Measurements from ENCODE around the gene MAN1C1.
"Not testable (repeated sequence)": the region's sequence is repeated elsewhere in the genome, so short reads cannot be mapped to it uniquely, and the experiment has no call there.

MAN1C1 gene

DNA sequence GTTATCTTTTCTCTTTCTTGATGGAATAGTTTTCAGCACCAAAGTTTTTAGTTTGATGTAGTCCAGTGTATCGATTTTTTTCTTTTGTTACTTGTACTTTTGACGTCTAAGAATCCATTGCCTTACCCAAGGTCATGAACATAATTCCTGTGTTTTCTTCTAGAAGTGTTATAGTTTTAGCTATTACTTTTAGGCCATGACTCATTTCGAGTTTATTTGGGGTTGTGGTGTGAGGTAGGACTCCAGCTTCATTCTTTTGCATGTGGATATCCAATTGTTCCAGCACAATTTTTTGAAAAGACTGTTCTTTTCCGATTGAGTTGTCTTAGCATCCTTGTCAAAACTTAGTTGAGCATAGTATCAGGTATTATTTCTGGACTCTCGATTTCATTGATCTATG lies 104.0 kb downstream of the MAN1C1 start:
- no peak for DNase-seq

DNA sequence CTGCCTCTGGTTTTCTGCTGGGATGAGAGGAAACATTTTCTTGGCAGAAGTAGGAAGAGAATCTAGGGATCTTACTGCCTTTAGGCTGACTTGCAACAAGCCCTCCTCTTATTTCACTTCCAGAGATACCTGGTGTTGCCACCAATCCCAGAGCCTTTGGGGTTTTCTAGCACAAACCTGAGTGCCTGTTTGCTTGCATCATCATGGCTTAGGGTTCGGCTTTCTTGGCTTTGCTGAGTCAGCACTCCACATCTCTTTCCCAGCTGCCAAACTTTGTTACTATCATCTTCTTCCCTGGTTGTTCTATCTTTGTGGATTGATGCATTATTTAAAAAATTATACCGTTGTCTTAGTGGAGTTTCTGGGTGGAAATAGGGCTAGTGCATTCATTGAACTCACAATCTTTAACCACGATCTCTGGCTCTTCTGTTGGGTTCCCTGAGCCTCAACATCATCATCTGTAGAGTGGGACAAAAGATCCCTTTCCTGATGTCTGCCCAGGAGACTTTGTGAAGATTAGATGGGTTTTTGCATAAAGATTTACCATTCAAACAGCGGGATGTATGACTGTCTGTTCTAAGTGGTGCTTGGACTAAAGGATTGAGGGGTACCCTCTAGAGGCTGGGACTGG lies 106.8 kb downstream of the MAN1C1 start:
- no peak for DNase-seq

DNA sequence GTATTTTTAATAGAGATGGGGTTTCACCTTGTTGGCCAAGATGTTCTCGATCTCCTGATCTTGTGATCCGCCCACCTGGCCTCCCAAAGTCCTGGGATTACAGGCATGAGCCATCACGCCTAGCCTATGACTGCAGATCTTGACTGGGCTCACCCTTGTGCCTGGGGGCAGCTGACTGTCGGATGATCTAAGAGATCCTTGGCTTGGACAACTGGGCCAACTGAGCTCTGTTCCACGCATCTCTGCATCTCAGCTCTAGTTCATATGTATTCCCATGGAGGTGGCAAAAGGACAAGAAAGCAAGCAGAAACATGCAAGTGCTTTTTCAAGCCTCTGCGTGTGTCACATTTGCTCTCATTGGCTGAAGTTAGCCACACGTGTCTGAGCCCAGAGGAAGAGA lies 107.6 kb downstream of the MAN1C1 start:
- DNase-seq: no peak

DNA sequence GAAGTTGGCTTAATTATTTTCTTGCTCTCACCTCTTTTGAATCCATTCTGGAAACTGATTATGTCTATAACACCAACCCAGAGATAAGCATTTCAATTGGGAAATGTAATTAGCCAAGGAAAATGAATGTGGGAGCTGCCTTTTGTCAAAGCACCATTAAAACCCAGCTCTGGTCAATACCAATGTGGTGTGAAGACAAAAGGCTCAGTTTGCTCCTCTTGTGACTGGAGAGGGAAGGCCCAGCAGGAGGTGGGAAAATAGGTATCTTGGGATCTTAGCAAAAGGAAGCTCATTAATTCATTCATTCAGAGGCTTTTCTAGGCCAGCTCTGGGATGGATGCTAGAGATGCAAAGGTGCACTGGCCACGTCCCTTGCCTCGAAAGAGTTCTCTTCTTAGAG lies 108.4 kb downstream of the MAN1C1 start:
- DNase-seq: no peak

DNA sequence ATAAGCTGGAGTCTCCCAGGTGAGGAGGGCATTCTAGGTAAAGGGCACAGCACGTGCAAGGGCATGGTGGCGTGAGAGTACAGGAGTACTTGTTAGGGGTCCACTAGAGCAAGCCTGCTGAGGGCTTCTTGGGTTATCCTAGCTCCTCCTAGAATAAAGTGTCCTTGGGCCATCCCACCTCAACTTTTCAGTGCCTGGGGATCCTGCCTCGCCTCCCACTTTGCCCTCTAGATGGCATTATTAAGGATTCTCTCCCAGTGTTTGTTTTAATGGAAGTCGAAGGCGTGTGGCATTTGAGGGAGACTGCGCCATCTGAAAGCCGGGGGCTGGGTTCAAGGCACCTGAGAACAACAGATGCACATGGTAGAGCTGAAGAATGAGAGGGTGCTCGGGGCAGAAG lies 108.9 kb downstream of the MAN1C1 start:
- DNase-seq: no peak

DNA sequence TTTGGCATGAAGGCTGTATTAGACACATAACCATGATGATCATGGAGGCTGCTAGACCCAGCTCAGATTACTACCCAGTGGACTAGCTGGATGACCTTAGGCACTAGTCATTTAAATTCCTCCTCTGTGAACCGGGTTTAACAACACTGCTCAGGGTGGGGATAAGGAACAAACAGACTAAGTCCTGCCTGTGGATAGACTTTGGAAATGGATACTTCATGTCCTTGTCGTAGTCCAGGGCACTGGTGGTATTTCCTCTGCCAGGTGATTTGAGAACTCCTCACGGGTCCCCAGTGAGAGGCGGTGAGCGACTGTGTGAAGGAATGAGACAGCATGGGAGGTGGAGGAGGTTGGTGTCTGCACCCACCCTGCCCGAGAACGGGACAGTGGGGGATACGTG lies 110.5 kb downstream of the MAN1C1 start:
- no peak for DNase-seq

DNA sequence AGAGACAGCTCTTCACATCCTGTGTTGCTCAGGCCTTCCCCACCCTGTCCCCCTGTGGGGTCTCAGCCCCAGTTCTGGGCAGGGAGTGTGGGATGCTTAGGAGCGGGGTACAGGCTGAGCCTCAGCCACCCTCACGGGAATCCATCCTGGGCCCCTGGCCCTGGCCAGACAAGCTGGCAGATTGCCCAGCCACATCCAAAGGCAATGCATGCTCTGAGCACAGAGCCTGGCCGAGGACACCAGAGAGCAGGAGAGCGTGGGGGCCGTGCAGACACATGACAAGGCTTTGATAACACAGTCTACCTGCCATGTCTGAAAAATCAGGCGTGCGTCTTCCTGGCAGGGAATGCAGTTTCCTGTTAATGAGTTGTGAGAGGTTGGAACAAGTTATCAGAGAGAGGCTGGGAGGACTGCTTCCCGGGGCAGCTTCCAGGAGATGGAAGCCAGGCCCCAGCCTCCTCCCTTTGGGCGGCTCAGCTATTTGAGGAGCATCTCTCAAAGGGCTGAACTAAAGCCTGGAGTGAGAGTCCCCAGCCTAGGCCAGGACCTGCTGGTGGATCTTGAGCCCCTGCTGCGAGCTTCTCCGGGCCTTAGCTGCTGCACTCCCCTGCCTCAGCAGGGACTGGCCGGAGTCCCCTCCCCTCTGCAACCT lies 111.2 kb downstream of the MAN1C1 start:
- peak; percentile 52 for DNase-seq

DNA sequence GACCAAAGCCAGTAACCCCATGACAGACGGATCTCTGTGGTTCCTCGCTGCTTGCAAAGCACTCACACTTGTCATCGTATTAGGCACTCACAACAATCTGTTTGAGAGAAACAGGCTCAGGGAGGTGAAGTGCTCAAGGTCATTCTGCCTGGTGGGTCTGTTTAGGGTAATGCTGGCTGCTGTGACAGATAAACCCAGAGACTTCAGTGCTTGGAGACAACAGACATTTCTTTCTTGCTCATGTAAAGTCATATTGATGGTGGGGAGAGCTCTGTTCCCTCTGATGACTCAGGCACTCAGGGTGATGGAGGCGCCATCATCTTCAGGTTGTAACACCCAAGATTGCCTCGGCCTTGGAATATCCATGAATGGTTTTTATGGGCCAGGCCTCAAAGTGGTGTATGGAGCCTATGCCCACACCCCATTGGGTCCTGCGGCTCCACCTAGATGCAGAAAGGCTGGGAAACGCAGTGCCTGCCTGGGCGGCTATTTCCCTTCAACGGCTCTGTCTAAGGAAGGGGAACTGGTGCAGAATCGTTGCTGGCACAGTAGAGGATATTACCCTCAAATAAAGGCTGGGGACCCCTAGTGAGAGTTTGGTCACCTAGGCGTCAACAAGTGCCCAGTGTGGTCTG lies 111.8 kb downstream of the MAN1C1 start:
- no peak for DNase-seq

DNA sequence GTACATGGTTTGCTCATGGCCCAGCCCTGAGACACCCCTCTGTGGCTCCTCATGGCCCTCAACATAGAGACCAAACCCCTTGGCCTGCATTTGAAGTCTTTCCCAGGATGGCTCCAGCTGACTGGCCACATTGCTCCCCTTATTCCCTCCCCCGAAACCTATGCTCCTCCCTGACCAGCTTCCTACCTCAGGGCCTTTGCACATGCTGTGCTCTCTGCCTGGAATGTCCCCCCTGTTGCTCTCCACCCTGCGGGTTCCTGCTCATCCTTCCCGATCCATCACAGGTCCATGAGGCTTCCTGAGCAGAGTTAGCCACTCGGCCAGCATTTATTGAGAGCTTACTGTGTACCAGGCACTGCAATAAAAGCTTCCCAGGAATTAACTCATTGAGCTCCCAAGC lies 112.5 kb downstream of the MAN1C1 start:
- DNase-seq: no peak

DNA sequence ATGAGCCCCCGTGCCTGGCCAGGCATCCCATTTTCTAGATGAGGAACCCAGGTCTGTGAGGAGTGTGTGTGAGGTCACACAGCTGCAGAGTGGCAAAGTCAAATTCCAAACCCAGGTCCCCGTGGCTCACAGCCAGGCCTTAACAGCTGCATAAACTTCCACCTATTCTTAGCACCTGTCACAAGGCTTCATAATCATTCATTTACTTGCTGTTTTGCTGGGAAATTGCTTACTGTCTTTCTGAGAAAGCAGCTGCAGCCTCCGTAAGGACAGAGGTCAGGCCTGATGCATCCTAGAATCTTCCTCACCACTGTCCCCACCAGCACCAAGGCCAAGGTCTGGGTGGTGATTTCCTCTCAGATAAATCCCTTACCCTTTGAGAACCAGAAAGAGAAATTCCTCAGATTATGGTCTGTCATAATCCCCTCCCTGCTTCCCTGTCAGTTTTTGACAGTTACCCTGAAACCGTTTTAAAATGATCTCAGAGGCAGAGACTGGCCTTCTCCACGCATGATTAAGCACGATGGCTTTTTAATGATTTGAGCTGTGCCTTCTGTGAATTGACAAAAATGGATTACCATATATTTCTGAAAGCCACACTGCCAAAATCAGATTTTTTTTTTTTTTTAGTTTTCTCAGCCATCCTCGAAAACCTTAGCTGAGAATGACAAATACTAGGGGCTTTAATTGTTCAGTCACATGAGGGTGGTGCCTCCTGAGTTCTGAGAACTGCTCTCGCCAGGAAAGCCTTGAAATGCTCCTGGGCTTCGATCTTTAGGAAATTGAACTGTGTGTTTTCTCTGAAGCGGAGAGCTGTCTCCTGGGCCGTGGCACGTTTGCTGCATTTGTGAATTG lies 113.4 kb downstream of the MAN1C1 start:
- peak; percentile 26 for DNase-seq

DNA sequence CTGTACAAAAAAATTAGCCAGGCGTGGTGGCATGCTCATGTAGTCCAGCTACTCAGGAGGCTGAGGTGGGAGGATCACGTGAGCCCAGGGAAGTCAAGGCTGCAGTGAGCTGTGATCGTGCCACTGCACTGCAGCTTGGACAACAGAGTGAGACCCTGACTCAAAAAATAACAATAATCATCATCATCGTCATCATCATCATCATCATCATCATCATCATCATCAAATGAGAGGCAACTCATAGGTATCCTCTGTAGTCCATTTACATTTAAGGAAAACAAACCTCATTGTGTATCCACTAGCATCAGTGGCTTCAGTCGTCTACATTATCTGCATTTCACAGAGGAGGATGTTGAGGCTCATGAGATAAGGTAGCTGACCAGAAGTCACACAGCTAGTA lies 114.6 kb downstream of the MAN1C1 start:
- DNase-seq: no peak

DNA sequence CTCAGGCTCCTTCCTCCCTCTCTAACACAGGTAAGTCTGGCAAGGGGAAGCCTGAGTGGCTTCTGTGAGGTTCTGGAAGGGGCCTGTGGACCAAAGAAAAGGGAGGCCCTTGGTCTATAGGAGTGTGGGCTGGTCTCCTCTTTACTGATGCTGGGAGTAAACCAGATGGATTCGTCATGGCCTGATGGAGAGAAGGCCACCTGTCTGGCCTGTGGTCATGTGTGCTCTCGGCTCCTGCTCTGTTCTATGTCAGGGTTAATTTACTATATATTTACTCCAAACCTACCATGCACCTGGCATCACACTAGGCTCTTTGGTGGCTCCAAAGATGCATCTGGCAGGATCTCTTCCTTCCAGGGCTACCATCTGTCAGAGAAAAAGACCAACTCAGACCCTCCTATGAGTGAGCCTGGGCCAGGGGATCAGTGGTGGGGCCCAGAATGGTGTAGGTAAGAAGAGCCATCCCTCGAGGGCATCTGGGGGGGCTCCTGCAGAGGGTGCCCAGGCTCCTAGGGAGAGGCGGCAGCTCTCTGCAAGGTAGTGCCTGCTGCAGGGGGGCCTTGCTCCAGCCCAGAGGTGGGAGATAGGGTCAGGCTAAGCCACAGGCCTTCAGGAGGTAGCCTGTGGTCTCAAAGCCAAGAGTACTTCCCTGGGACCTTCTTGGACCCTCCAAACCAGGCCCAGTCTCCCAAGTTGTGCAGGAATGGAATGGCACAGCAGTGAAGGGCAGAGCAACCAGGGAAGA lies 115.2 kb downstream of the MAN1C1 start:
- DNase-seq: no peak

DNA sequence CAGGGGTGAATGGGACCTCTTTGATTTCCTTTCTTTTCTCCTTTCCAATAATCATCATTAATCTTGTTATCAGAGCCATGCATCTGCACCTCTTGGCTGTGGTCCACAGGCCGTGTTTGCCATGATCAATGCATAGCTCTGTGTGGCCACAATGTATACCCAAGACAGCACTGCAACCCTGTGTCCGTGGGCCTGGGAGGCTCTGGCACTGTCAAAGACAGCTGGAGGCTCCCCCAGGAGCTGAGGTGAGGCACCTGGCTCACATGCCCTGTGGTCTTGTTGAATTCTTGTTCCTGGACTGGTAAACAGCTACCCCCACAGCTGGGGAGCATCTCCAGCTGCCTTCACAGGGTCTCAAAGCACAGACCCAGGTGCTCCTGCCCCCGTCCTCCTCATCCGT lies 116.2 kb downstream of the MAN1C1 start:
- DNase-seq: no peak

DNA sequence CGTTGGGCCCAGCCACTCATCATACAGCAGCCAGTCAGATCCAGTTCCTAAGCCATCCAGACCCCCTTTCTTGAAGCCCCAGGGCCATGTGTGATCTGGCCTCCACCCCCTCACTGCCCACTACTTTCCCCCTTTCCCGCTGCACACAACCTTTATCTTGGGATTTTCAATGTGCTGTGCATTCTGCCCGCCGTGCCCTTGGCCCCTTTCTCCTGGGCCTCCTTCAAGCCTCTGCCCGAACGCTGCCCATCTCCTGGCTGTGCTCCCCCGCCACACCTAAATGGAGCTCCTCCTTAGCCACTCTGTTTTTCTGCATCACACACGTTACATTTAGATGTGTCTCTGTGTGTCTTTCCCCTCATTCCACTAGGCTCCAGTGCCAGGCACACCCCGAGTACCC lies 116.7 kb downstream of the MAN1C1 start:
- no peak for DNase-seq

DNA sequence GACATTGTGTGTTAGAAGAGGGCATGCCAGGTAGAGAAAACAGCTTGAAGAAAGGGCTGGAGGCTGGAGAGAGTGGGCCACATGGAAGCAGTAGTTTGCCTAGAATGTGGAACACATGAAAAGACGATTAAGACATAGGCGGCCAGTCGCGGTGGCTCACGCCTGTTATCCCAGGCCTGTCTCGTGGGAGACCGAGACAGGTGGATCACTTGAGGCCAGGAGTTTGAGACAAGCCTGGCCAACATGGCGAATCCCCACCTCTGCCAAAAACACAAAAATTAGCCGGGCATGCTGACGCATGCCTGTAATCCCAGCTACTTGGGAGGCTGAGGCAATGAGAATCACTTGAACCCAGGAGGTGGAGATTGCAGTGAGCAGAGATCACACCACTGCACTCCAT lies 118.4 kb downstream of the MAN1C1 start:
- not testable (repeated sequence) for DNase-seq

DNA sequence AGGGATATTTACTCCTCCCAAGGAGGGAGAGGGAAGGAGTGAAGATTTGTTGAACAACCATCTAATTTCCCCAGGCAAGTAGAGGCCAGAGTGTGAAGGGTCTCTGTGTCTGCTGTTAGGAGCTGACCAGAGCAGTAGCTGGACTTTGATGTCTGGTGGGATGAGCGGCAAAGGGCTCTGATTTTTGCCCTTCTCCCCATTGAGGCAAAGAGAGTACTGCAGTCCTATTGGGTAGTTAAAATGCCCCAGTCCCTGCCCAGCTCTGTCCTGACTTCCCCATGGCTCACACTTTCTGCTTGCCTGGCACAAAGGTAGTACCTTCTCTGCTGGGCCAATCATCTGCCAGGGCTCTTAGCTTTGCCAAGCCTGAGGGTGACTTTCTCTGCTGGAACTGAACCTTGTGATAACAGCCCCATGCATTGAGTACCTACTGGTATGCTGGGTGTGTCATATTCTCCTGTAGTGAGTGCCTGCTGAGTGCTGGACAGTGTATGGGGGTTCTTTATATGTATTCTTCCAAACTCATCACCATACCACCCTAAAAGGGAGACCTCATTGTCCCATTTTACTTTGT lies 119.5 kb downstream of the MAN1C1 start:
- no peak for DNase-seq

DNA sequence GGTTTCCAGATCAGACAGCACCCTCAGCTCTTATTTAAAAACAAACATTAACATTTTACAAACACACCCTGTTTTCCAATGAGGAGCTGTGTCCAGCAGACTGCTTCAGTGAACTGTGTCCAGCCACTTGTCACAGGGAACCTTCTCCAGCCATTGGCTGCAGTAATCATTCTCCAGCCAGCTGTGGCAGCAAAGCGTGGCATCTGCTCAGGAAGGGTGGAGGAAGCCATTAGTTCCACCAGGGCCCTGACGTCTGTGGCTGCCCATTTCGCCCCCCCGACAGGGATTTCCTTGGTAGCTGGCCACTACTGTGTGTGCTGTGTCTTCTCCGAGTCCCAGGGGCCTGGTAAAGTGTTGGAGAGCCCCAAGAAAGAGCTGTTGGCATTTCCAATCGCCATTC lies 120.5 kb downstream of the MAN1C1 start:
- DNase-seq: no peak

DNA sequence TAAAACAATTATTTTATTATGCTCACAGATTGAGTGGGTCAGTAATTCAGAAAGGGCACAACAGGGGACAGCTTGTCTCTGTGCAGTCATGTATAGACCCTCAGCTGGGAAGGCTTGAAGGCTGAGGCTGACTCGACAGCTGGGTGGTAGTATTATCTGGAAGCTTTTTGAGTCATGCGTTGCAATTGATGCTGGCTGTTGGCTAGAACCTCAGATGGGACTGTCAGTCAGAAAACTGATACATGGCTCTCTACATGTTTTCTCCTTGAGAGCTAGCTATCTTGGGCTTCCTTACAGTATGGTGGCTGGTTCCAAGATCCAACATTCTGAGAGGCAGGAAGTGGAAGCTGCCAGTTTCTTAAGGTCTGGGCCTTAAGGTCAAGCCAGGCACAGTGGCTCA lies 121.9 kb downstream of the MAN1C1 start:
- peak; percentile 48 for DNase-seq

DNA sequence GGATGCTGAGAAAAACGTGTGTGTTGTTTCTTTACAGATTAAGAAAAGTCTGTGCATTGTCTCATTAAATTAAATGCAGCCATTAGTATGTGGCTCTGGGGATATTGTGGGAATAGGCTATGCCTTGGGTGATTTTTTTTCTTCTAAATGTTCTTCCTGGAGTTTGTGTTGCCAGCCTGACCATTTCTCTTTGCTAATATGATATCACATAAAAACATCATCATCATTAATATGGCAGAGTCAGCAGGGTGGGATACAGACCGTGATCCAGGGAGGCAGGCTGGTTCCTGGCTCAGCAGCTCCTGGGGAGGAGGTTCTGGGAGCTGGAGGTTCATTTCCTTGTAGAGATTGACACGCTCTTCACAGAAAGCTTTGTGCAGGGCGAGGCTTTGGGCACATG lies 122.8 kb downstream of the MAN1C1 start:
- no peak for DNase-seq

DNA sequence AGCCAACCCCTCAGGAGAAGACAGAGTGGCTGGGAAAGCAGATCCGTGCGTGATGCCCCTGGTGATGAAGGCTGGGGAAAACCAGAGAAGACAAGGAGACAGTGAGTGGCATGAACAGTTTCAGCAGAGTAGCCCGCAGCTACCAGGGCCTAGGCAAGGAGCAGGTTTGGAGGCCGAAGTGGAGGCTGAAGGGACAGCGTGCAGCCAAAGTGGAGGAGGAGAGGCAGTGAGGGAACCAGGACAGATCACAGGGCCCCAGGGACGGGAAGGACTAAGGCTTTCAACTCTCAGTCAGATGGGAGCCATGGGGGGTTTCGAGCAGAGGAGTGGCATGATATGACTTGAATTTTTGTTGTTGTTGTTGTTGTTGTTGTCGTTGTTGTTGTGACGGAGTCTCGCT lies 123.5 kb downstream of the MAN1C1 start:
- DNase-seq: no peak

DNA sequence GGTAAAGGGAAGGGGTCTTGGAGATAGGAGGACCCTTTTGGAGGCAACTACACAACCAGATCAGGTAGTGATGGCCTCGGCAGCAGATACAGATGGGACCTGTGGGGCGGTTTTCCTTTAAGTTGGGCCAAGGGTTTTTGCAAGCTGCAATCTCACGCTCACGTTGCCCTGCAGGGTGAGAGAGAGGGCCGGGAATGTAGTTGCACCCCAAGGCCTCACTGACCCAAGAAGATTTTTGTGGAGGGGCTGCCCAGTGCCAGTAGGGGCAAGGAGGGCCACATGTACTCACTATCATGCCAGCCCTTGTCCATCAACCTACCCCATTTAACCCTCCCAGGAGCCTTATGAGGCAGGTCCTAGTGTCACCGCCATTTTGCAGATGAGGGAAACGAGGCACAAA lies 125.7 kb downstream of the MAN1C1 start:
- no peak for DNase-seq

All from NCI-H82 (cell line).